Measurements from ENCODE around the gene IL3.

GRCh38 chr5:132063090-132063911 lies 2.8 kb downstream of the IL3 start:
- TF ChIP-seq CTCF (conservative IDR thresholded peaks at IDR 0.05; ENCODE audit: low read length) (peak; percentile 97), EZH2phosphoT487 (IDR thresholded peaks at IDR 0.05; ENCODE audit: borderline replicate concordance, low read depth, low read length) (no peak)

All from OCI-LY7 (cell line).